Measurements from ENCODE around the gene IFITM5. TPM values are rescaled to one million over a fixed set of nuclear protein-coding genes. Genes with fewer than 3 reads are reported as not detected.
"Not testable (repeated sequence)": the region's sequence is repeated elsewhere in the genome, so short reads cannot be mapped to it uniquely, and the experiment has no call there.

The IFITM5 gene
- total RNA-seq, 4 donors from 2014 or later: not detected

DNA sequence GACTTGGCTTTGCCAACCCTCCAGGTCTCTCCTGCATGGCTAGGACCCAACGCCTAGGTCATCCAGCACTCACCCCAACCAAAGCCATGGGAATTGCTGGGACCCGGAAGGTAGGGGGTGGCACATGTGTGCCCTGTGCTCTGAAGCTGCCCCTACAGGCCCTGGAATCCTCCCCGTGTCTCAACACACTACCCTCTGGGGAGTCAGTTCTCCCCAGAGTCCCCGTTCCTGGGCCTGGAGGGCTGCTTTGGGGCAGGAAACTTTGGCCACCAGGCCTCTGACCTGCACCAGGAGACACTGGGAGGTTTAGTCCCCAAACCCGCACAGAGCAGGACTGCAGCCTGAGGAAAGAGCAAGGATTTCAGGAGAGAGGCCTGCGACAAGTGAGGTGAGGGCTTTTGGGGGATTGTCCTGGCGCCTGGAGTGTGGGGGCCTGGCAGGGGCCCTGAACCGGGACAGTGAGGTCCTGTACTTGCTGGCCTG is 14.0 kb upstream of the IFITM5 start:
- peaks cover 4 to 15% of the 10 kb centered on the region in 2 donors for H3K4me1 ChIP-seq
- H3K9me3 ChIP-seq: no peaks in the 10 kb centered on the region
- intact Hi-C loops (cut with DNase I): no loop called here
- H3K27ac ChIP-seq: peak overlapping the region; percentile 53 to 88 (median 71)
- DNase-seq: no peak
- H3K27me3 ChIP-seq: no peaks in the 10 kb centered on the region
- TF ChIP-seq, protein P1, sequence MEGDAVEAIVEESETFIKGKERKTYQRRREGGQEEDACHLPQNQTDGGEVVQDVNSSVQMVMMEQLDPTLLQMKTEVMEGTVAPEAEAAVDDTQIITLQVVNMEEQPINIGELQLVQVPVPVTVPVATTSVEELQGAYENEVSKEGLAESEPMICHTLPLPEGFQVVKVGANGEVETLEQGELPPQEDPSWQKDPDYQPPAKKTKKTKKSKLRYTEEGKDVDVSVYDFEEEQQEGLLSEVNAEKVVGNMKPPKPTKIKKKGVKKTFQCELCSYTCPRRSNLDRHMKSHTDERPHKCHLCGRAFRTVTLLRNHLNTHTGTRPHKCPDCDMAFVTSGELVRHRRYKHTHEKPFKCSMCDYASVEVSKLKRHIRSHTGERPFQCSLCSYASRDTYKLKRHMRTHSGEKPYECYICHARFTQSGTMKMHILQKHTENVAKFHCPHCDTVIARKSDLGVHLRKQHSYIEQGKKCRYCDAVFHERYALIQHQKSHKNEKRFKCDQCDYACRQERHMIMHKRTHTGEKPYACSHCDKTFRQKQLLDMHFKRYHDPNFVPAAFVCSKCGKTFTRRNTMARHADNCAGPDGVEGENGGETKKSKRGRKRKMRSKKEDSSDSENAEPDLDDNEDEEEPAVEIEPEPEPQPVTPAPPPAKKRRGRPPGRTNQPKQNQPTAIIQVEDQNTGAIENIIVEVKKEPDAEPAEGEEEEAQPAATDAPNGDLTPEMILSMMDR (IDR thresholded peaks at IDR 0.05): no peak
- TF ChIP-seq POLR2A (IDR thresholded peaks at IDR 0.05): no peak
- peaks cover 0 to 3% of the 10 kb centered on the region in 2 donors for H3K36me3 ChIP-seq
- WGBS, 2 donors: 85 to 87% methylated on average over 7 to 8 of the region's 8 CpGs
- H3K4me3 ChIP-seq (replicated peaks in 1 of 3): peak overlapping the region in 1 of 3 donors; percentile 41

DNA sequence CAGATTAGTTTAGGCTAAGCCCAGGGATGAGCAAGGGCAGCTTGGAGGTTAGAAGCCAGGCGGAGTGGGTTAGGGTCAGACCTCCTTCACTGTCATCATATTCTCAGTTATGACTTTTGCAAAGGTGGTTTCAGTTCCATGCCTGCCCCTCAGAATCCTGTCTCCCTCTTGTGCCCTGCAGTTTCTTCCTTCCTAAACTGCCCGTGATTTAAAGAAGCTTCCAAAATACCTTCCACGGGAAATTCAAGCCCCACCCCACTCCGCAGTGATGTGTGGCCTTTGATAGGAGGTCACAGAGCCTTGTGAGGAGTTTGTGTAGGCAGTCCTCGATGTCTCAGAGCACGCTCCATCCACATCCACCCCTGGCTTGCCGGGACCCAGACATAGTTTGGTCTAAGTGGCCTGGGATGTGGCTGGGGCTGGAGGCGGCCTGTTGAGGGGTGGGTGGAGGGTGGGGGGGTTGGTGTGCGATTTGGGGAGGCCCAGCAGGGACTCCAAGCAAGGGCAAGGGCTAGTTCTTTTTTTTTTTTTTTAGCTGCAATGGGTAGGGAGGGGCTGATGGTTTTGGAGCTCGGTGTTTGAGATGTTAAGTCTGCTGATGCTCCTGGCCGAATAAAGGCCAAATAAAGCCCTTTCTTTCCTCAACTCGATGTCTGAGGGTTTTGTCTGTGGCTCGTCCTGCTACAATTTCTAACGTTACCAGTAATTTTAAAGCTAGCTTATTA is 12.9 kb upstream of the IFITM5 start:
- H3K4me3 ChIP-seq (replicated peaks in 1 of 3): no peak overlapping the region
- 57 to 69% methylated on average over 14 of the region's 14 CpGs for WGBS, 2 donors
- H3K4me1 ChIP-seq: peaks cover 4 to 21% of the 10 kb centered on the region in 2 donors
- peaks cover 0 to 3% of the 10 kb centered on the region in 2 donors for H3K36me3 ChIP-seq
- H3K27me3 ChIP-seq: no peaks in the 10 kb centered on the region
- DNase-seq: no peak
- intact Hi-C loops (cut with DNase I): no loop called here
- no peaks in the 10 kb centered on the region for H3K9me3 ChIP-seq
- TF ChIP-seq POLR2A (IDR thresholded peaks at IDR 0.05): no peak
- TF ChIP-seq, protein P1 (IDR thresholded peaks at IDR 0.05): no peak
- peak overlapping the region; percentile 69 to 71 (median 71) for H3K27ac ChIP-seq

DNA sequence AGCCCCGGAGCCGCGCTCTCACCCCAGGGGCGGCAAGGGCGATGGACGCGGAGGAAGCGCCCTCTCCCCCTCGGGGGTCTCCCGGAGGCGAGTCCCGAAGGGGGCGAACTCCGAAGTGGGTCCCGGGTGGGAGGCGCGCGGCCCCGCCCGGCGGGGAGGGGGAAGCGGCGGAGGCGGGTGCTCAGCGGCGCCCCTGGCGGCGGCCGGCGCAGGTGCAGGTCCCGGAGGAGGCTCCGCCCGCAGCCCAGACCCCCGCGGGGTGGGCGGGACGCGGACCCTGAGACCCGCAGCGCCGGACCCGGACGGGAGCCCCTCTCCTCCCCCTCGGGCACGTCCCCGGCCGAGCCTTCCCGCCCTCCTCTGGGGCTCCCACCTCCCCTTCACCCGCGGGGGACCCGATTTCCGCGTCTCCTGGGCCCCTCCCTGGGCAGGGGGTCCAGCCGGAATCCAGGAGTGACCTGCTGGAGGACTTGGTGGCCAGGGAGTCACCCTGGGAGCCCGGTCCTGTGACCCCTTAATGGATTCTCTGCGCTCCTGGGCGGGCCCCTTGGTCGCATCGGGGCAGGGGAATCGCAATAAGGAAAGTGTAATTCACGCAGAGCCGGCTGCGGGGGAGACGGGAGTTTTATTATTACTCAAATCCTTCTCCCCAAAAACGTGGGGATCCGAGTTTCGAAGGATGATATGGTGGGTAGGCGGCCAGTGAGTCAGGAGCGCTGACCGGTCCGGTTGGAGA is 11.9 kb upstream of the IFITM5 start:
- H3K36me3 ChIP-seq; DNase-seq; H3K27me3 ChIP-seq; H3K4me3 ChIP-seq (replicated peaks in 1 of 3); intact Hi-C loops (cut with DNase I); H3K9me3 ChIP-seq: not testable (repeated sequence)
- H3K27ac ChIP-seq: peak overlapping the region in 1 of 3 donors; percentile 69
- no CpG with 5 or more reads among the region's 71 CpGs for WGBS, 2 donors
- H3K4me1 ChIP-seq: peaks cover 4 to 23% of the 10 kb centered on the region in 2 donors

DNA sequence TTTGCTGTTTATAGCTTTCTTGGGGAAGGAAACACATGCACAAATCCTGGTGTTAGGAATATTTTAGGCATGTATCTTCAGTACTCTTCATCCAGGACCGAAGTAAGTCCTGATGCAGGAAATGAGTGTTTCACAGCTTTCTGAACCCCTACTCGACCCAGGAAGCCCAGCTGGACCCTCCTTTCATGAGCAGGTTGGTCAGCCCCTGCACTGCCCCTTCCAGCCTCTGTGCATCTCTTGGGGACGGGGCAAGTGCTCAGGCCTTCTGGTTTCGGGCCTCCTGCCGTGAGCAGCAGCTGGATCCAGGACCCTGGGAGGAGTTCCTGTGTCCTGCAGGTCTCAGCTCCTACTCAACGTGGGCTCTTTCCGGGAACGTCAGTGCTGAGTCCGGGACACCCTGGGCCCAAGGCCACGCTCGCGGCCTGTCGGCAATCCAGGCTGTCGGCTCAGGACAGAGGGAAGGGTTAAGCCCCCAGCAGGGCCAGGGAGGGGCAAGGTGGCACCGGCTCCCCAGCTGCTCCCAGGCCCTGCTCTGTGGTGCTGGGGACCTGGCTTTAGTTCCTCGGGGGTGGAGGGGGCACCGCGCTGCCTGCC is 10.8 kb upstream of the IFITM5 start:
- Histone ChIP-seq H3K4me1 (peaks cover 4 to 23% of the 10 kb centered on the region in 2 donors), H3K4me3 (replicated peaks in 1 of 3) (peak overlapping the region in 1 of 3 donors; percentile 28), H3K27ac (peak overlapping the region; percentile 69 to 79 (median 79))
- DNase-seq, H3K36me3 ChIP-seq, H3K27me3 ChIP-seq, H3K9me3 ChIP-seq: not testable (repeated sequence)
- intact Hi-C loops (cut with DNase I): loop anchor here (5.0 kb wide), 1 partner anchor 47 kb away; no protein-coding TSS in a partner anchor
- 27 to 71% methylated on average over 2 to 3 of the region's 18 CpGs for WGBS, 2 donors

DNA sequence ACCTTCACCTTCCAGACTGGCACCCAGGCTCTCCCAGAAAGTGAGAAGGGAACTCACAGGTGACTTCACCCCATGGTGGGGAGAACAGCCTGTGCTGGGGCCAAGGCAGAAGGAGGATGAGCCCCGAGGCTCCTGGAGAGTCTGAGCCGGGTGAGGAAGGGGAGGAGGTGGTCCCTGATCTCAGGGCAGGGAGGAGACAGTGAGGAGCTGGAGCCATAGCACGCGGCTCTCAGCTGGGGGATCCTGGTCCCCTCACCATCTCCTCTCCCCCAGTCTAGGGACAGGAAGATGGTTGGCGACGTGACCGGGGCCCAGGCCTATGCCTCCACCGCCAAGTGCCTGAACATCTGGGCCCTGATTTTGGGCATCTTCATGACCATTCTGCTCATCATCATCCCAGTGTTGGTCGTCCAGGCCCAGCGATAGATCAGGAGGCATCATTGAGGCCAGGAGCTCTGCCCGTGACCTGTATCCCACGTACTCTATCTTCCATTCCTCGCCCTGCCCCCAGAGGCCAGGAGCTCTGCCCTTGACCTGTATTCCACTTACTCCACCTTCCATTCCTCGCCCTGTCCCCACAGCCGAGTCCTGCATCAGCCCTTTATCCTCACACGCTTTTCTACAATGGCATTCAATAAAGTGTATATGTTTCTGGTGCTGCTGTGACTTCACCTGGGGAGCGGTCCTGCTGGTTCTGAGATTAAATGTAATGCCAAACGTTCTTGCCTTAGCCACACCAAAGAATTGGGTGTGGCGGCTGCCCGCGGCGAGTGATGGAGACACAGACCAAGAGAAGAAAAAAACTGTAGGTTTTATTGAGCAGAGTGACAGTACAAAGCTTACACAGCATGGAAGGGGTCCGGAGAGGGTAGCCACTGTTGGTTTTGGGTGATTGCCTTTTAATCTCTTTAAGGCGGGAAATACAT is 9.7 kb upstream of the IFITM5 start:
- not testable (repeated sequence) for H3K27me3 ChIP-seq, H3K36me3 ChIP-seq, H3K9me3 ChIP-seq, DNase-seq
- Histone ChIP-seq H3K4me1 (peaks cover 4 to 24% of the 10 kb centered on the region in 2 donors), H3K27ac (peak overlapping the region; percentile 69 to 79 (median 79)), H3K4me3 (replicated peaks in 1 of 3) (peak overlapping the region in 1 of 3 donors; percentile 28)
- intact Hi-C loops (cut with DNase I): loop anchor here (5.0 kb wide), 1 partner anchor 48 kb away; no protein-coding TSS in a partner anchor
- 67 to 73% methylated on average over 24 of the region's 24 CpGs for WGBS, 2 donors

All from thyroid gland (tissue), 4 donors.